Panc1 (cell line): ENCODE data around the gene FSTL1. TPM values are rescaled to one million over a fixed set of nuclear protein-coding genes. Genes with fewer than 3 reads are reported as not detected.

ENCODE experiments used
- ATAC-seq: fragments of 200-7000 bp; cut with Tn5 transposase; 2 replicates; pipeline ENCODE4 v1.9.1; 2020; ENCODE audit warnings: mild to moderate bottlenecking, moderate library complexity
- BruUV-seq: library from RNA; stranded (reverse); fragments of 400-500 nt; replicated peaks from 2 replicates; lab custom pipeline; 2021; lab: Mats Ljungman, UMichigan
- CTCF ChIA-PET: fragments of 300-600 bp; sonication (Branson Sonifier 250); formaldehyde crosslinking; loops from one replicate; lab custom pipeline; 2022; ENCODE audit warnings: antibody characterized with exemption; lab: Charles Lee
- POLR2A ChIA-PET: fragments of 300-600 bp; sonication (Branson Sonifier 250); formaldehyde crosslinking; loops from one replicate; lab custom pipeline; 2022; ENCODE audit warnings: antibody characterized with exemption; lab: Charles Lee
- DNase-seq: peaks from one replicate; pipeline ENCODE4 v3.0.0-alpha.2; 2010; ENCODE audit warnings: low read depth, low spot score
- H3K27ac ChIP-seq: 2 replicates; pipeline ENCODE4 v1.5.1; 2011; ENCODE audit warnings: mild to moderate bottlenecking, low read length, inconsistent platforms
- H3K27me3 ChIP-seq: fragments of 200-500 bp; sonication (Bioruptor generic); 2 replicates; pipeline ENCODE4 v1.6.0; 2014; ENCODE audit warnings: low read length, inconsistent platforms; ENCODE audit not compliant: control insufficient read depth, insufficient read depth
- H3K36me3 ChIP-seq: fragments of 200-500 bp; sonication (Bioruptor generic); 2 replicates; pipeline ENCODE4 v1.5.1; 2014; ENCODE audit warnings: inconsistent platforms, mild to moderate bottlenecking, low read length, moderate library complexity; ENCODE audit not compliant: control insufficient read depth, insufficient read depth
- H3K4me1 ChIP-seq: 2 replicates; pipeline ENCODE4 v1.5.1; 2011; ENCODE audit warnings: inconsistent platforms, mild to moderate bottlenecking, low read length, moderate library complexity; ENCODE audit not compliant: control insufficient read depth, insufficient read depth
- H3K4me3 ChIP-seq, 2 experiments: 2 replicates each; pipeline ENCODE4 v1.5.1; 2011 to 2012; ENCODE audit warnings: low read depth in 2 of 2, low read length in 2 of 2, mild to moderate bottlenecking in 2 of 2, inconsistent platforms in 1 of 2, moderate library complexity in 1 of 2
- H3K9me3 ChIP-seq: fragments of 200-500 bp; sonication (Bioruptor generic); 2 replicates; pipeline ENCODE4 v1.5.1; 2014; ENCODE audit warnings: low read depth, mild to moderate bottlenecking, inconsistent platforms, low read length, moderate library complexity; ENCODE audit not compliant: control insufficient read depth, insufficient read depth
- CTCF ChIP-seq: fragments of 450-650 bp; IDR thresholded peaks from 2 replicates; pipeline ENCODE4 v1.5.1; 2017; ENCODE audit warnings: mild to moderate bottlenecking
- POLR2AphosphoS5 ChIP-seq: IDR thresholded peaks from 2 replicates; pipeline ENCODE4 v1.6.1; 2012; ENCODE audit warnings: mild to moderate bottlenecking, low read depth, low read length, moderate library complexity
- REST ChIP-seq, 2 experiments: IDR thresholded peaks; 2 replicates each; pipeline ENCODE4 v1.6.1; 2011 to 2012; ENCODE audit warnings: low read depth in 2 of 2, control low read depth in 1 of 2, low read length in 1 of 2, mild to moderate bottlenecking in 1 of 2, moderate library complexity in 1 of 2; ENCODE audit not compliant: insufficient read depth in 1 of 2
- SIN3A ChIP-seq: IDR thresholded peaks from 2 replicates; pipeline ENCODE4 v1.6.1; 2012; ENCODE audit warnings: low read depth, mild to moderate bottlenecking, low read length, moderate library complexity, borderline replicate concordance; ENCODE audit not compliant: insufficient read depth
- TCF7L2 ChIP-seq: IDR thresholded peaks from 2 replicates; pipeline ENCODE4 v1.6.1; 2011; ENCODE audit warnings: mild to moderate bottlenecking, low read depth, low read length, inconsistent platforms
- in situ Hi-C: cut with HindIII; loops from 2 replicates; pipeline ENCODE4 v1.10.0; 2016; ENCODE audit warnings: low sequenced_read_pairs, low pct_unique_long_range_greater_than_20kb
- intact Hi-C: fragments of 100-400 bp; cut with micrococcal nuclease; formaldehyde crosslinking; loops from one replicate; pipeline ENCODE4 v1.10.0; 2022; ENCODE audit not compliant: unreplicated experiment
- total RNA-seq: library from RNA; stranded (reverse); gene quantifications from one replicate; pipeline ENCODE4 v1.2.1, GENCODE V29; 2021; ENCODE audit not compliant: unreplicated experiment

The FSTL1 gene
- total RNA-seq, 1 experiment from 2014 or later, result 9.2 TPM

- no peak for ATAC-seq
- ChIA-PET CTCF (interaction anchor here (0.6 kb wide), 1 partner anchor 21 kb away, joined by 9 read pairs; no protein-coding TSS in a partner anchor), POLR2A (no interaction called here)
- Histone ChIP-seq H3K4me1 (no peaks in the 10 kb centered on the region), H3K36me3 (no peaks in the 10 kb centered on the region), H3K27ac (no peak overlapping the region), H3K4me3 (no peak overlapping the region), H3K27me3 (peaks cover 35% of the 10 kb centered on the region), H3K9me3 (no peaks in the 10 kb centered on the region)
- BruUV-seq, result no TSS peak
- DNase-seq, result no peak
- intact Hi-C loops, result no loop called here
- in situ Hi-C loops, result no loop called here
- TF ChIP-seq POLR2AphosphoS5, result no peak
- TF ChIP-seq REST (IDR thresholded peaks at IDR 0.05; ENCODE audit: insufficient read depth in 1 of 2, low read depth in 2 of 2, low read length in 1 of 2), result no peak
Observed at GRCh38 chr3:120364101-120364500, 86.7 kb downstream of the FSTL1 start.

GRCh38 chr3:120357807-120358206 lies 93.0 kb downstream of the FSTL1 start:
- in situ Hi-C loops (no loop called here), intact Hi-C loops (no loop called here)
- Histone ChIP-seq H3K4me3 (no peak overlapping the region), H3K36me3 (no peaks in the 10 kb centered on the region), H3K9me3 (no peaks in the 10 kb centered on the region), H3K27me3 (peaks cover 14% of the 10 kb centered on the region), H3K4me1 (no peaks in the 10 kb centered on the region), H3K27ac (no peak overlapping the region)
- BruUV-seq, result no TSS peak
- CTCF ChIA-PET, result no interaction called here
- POLR2A ChIA-PET, result no interaction called here
- DNase-seq (no peak), ATAC-seq (no peak)
- no peak for TF ChIP-seq TCF7L2
- no peak for TF ChIP-seq SIN3A
- no peak for TF ChIP-seq POLR2AphosphoS5
- no peak; the same call in 1 of the 2 replicates for TF ChIP-seq CTCF
- no peak for TF ChIP-seq REST (IDR thresholded peaks at IDR 0.05; ENCODE audit: insufficient read depth in 1 of 2, low read depth in 2 of 2, low read length in 1 of 2)
